PFSK-1 (cell line): ENCODE results near the gene EGFL7.

ENCODE experiments used
- FOXP2 ChIP-seq: optimal IDR thresholded peaks from 2 replicates; pipeline ENCODE3; 2011; ENCODE audit warnings: borderline replicate concordance, control low read depth, inconsistent platforms; ENCODE audit not compliant: insufficient read depth; ENCODE audit errors: extremely low read length, extremely low read depth
- POLR2AphosphoS5 ChIP-seq: IDR thresholded peaks from 2 replicates; pipeline ENCODE4 v1.6.1; 2012; ENCODE audit warnings: low read depth, mild to moderate bottlenecking, control low read depth, low read length, moderate library complexity
- SIN3A ChIP-seq: IDR thresholded peaks from 2 replicates; pipeline ENCODE4 v1.6.1; 2012; ENCODE audit warnings: mild to moderate bottlenecking, low read length, moderate library complexity, borderline replicate concordance; ENCODE audit not compliant: insufficient read depth
- TAF1 ChIP-seq: IDR thresholded peaks from 2 replicates; pipeline ENCODE4 v1.6.1; 2012; ENCODE audit warnings: low read length, control low read depth, borderline replicate concordance; ENCODE audit not compliant: insufficient read depth

- TF ChIP-seq FOXP2 = no peak
- no peak for TF ChIP-seq TAF1
- TF ChIP-seq POLR2AphosphoS5 = no peak
- no peak for TF ChIP-seq SIN3A
These were observed 35.0 kb upstream of the EGFL7 start for GRCh38 chr9:136627703-136628102.
